SW 1271 (cell line): ENCODE results near the gene SHTN1.

Experiments used
- DNase-seq, 2 experiments: peaks; one replicate each; lab custom pipeline; 2025; lab: John Stamatoyannopoulos, UW

Gene SHTN1

GRCh38 chr10:117005026-117005526 lies at the start of gene SHTN1:
SHTN1 (minus strand) TSS chr10:117005187; CDS start chr10:117005079, 108 bp downstream.
- DNase-seq: peak in 1 of 2 experiments; percentile 59

- no peak for DNase-seq
Measured at GRCh38 chr10:117053482-117053881, 48.5 kb upstream of the SHTN1 start.

GRCh38 chr10:117047947-117048346 lies 43.0 kb upstream of the SHTN1 start:
- DNase-seq: no peak

GRCh38 chr10:117016266-117016665 lies 11.3 kb upstream of the SHTN1 start:
- DNase-seq: no peak

- no peak for DNase-seq
Measured at GRCh38 chr10:117014835-117015234, 9.8 kb upstream of the SHTN1 start.

- peak in 1 of 2 experiments; percentile 45 for DNase-seq
Measured at GRCh38 chr10:117007080-117007479, 2.1 kb upstream of the SHTN1 start.

GRCh38 chr10:117005527-117006055 lies 604 bp upstream of the SHTN1 start:
- DNase-seq: peak in 1 of 2 experiments; percentile 22

- DNase-seq: peak in 1 of 2 experiments; percentile 44
Measured at GRCh38 chr10:117004227-117005025, 561 bp downstream of the SHTN1 start.

GRCh38 chr10:117003336-117003735 lies 1.7 kb downstream of the SHTN1 start:
- no peak for DNase-seq

GRCh38 chr10:117002206-117002605 lies 2.8 kb downstream of the SHTN1 start:
- DNase-seq: no peak

GRCh38 chr10:117001144-117001543 lies 3.8 kb downstream of the SHTN1 start:
- DNase-seq: no peak

GRCh38 chr10:117000580-117000979 lies 4.4 kb downstream of the SHTN1 start:
- DNase-seq: no peak

- no peak for DNase-seq
Measured at GRCh38 chr10:116998172-116998571, 6.8 kb downstream of the SHTN1 start.

- no peak for DNase-seq
Measured at GRCh38 chr10:116997015-116997414, 8.0 kb downstream of the SHTN1 start.

- no peak for DNase-seq
Measured at GRCh38 chr10:116995648-116996047, 9.3 kb downstream of the SHTN1 start.

- DNase-seq: no peak
Measured at GRCh38 chr10:116994113-116994890, 10.7 kb downstream of the SHTN1 start.

- no peak for DNase-seq
Measured at GRCh38 chr10:116993610-116994009, 11.4 kb downstream of the SHTN1 start.

GRCh38 chr10:116992183-116992582 lies 12.8 kb downstream of the SHTN1 start:
- no peak for DNase-seq

- no peak for DNase-seq
Measured at GRCh38 chr10:116990276-116990800, 14.6 kb downstream of the SHTN1 start.

GRCh38 chr10:116989439-116989838 lies 15.5 kb downstream of the SHTN1 start:
- DNase-seq: no peak

- DNase-seq: no peak
Measured at GRCh38 chr10:116988311-116988710, 16.7 kb downstream of the SHTN1 start.

- no peak for DNase-seq
Measured at GRCh38 chr10:116985611-116986010, 19.4 kb downstream of the SHTN1 start.
